Left kidney (tissue), 2 donors: ENCODE measurements around the gene BMP8A. TPM values are rescaled to one million over a fixed set of nuclear protein-coding genes. Genes with fewer than 3 reads are reported as not detected.
"Not testable (repeated sequence)": the region's sequence is repeated elsewhere in the genome, so short reads cannot be mapped to it uniquely, and the experiment has no call there.

Experiments
- DNase-seq: peaks from one replicate; pipeline ENCODE4 v3.0.0-alpha.2; 2013
- polyA plus RNA-seq: library from polyadenylated mRNA; unstranded; fragments of 120-200 nt; gene quantifications from one replicate; pipeline ENCODE4 v1.2.1, GENCODE V29; 2013; ENCODE audit not compliant: insufficient read length

The BMP8A gene
- polyA plus RNA-seq, 1 donor = 0.53 TPM

DNA sequence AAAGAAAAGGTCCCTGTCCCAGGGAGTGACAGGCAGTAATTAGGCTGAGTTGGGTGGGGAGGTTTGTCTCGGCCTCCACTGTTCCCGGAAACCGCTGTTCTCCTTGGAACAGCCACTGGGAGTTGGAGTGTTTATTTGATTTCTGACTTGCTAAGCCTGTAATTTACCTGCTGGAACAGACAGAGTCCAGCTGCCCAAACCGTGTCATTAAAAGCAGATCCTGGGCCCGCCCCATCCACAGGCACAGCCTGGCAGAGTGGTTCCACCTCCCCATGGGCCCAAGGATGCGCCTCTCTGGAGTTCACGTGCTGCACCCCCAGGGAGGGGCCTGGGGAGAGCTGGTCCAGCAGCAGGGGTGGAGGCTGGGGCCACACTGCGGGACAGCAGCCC is 35.7 kb downstream of the BMP8A start:
- not testable (repeated sequence) for DNase-seq

GRCh38 chr1:39528082-39528481 is 36.6 kb downstream of the BMP8A start:
- no peak for DNase-seq

DNA sequence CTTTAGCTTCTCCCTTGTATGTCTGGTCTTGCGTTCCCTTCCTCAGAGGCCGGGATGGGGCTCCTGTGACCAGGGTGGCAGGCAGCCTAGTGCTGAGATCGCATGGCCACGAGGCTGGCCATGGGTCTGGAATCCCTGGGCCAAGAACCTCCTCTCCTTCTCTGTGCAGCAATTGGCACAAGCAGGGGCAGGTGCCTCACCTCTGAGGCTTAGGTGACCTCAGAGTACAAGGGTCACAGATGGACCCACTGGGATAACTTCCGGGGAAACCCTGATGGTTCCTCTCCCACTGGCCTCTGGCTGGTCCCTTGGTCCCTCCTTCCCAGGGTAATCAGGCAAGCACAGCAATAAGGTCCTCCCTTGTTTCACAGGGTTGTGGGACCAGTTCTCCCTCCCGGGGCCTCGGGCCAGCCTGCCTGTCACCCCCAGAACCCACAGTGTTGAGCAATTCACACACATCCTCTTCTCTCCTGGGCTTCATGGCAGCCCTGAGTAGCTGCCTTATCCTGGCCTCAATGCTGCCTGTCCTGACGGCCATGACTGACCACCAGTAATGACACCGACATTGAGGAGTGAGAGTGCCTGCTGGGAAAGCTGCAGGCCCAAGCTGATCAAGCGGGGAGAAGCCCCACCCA is 38.6 kb downstream of the BMP8A start:
- no peak for DNase-seq

DNA sequence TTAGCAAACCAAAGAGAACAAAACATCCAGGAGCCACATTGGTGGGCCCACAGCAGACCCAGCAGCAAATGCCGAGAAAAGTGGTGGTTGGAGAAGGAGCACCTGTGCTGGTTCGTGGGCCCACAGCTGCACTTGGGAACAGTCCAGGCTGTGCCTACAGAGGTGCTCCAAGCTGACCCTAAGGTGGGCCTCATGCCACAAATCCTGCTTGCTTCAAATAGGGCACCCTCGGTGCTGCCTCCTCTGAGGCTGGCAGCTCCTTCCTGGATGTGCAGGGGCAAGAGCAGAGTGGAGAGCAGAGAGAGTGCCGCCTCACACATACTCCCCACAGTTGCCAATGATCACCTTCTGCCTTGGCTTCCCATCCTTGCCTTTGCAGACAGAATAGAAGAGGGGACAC is 40.1 kb downstream of the BMP8A start:
- DNase-seq = no peak

GRCh38 chr1:39533442-39533841 is 42.0 kb downstream of the BMP8A start:
- no peak for DNase-seq

DNA sequence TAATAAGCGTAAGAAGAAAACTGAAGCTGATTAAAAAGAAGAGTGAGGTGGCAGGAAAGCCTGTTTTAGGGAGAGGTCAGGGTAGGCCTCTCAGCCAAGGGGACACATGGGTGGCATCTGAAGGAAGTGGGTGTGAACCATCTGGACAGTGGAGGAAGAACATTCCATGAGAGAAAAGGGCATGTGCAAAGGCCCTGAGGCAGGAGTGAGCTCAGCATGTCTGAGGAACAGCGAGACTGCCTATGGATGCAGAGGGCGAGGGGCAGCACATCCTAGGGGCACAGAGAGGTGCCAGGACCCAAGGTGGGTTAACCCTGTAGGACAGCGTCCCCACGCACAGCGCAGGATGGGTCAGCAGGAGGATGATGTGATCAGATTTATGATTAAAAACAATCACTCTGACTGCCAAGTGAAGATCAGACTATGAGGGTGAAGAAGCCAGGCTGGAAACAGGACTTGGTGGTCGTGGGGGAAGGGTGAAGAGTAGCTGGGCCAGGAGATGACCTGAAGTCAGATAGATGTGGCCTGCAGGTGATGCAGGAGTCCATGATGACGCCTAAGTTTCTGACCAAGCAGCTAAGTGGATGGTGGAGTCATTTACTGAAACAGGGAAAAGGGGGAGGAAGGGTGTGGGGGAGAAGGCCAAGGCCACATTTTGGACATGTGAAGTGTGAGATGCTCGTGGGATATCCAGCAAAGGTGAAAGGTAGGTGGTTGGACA is 47.3 kb downstream of the BMP8A start:
- DNase-seq = no peak

DNA sequence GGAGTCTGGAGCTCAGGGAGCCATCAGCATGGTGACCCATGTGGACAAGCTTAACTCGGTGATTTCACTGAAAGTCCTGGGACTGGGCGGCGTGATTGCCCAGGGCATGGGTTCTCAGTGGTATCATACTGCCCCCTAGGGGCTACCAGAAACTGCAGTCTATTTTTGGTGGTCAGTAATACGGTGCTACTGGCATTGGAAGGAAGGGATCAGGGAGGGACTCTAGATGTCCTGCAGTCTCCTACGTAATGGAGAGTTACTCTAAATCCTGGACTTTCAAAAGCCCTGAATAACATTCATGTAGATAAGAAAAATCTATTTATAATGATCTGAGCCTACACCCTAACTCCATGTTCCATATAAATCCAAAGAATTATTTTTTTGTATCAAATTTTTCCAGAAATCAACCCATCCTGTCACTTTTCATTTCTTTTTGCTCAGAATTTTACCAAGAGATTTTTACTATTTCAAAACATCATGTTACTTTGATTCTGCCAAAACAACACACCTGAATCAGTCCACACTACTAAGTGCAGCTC is 47.9 kb downstream of the BMP8A start:
- peak; percentile 67 for DNase-seq

DNA sequence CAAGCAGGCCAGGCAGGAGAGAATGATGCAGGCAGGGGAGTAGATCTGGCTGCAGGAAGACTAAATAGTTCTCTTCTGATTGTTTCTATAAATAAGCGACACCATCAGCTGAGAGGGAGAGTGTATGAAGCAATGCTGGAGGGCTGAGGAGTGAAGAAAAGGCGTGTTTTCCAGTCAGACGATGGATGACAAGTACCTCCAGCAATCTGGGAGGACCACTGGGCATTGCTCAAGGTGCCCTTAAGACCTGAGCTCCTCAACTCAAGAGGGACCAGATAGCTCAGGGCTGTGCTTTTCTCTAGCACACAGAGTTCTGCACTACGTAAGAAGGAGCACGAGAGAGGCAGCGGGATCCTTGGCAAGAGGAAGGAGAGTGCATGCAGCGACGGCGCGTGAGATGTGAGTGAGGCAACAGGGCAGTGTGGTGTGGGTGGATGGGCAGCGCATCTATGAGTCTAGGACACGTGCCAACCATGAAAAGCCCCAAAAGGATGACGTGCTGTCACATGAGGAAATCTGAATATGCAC is 49.1 kb downstream of the BMP8A start:
- no peak for DNase-seq

- DNase-seq = no peak
These were observed 51.5 kb downstream of the BMP8A start for GRCh38 chr1:39542924-39543323.

GRCh38 chr1:39544327-39544726 is 52.9 kb downstream of the BMP8A start:
- no peak for DNase-seq

DNA sequence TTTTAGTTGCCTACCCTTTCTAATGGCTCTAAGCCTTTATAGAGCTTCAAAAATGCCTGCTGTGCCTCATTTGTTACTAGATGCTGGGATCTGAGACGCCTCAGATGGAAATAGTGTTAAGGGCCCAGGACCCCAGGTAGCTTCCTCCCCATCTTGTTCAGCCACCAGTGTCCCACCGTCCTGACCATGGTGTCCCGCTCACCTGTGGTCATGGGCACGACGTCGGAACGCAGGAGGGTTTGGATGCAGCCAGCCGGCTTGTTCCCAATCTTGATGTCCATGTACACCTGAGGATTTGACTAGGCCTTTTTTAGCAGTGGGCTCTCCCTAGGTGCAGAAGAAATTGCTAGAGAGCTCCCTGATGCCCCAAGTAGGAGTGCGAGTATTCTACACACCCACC is 54.1 kb downstream of the BMP8A start:
- no peak for DNase-seq

- no peak for DNase-seq
These were observed 62.8 kb downstream of the BMP8A start for GRCh38 chr1:39554277-39554676.

- DNase-seq = no peak
These were observed 69.8 kb downstream of the BMP8A start for GRCh38 chr1:39561279-39561678.

- no peak for DNase-seq
These were observed 71.5 kb downstream of the BMP8A start for GRCh38 chr1:39562886-39563285.

DNA sequence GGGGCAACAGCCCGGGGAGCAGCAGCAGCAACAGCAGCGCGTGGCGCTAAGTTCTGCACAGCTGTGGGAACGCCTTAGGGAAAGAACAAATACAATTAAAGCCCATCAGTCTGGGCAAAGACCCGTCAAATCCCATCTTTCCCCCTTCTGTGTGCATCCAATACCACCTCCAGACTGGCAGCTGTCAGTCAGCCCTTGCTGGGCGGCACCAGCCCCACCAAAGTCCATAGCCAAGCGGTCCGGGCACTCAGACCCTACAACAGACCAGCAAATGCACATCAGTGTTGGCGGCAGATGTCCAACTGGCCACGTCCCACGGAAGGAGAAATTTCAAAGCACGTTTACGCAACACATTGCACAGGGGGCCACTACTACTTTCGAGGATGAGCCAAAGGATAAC is 72.2 kb downstream of the BMP8A start:
- DNase-seq = no peak

- no peak for DNase-seq
These were observed 72.9 kb downstream of the BMP8A start for GRCh38 chr1:39564340-39564739.

DNA sequence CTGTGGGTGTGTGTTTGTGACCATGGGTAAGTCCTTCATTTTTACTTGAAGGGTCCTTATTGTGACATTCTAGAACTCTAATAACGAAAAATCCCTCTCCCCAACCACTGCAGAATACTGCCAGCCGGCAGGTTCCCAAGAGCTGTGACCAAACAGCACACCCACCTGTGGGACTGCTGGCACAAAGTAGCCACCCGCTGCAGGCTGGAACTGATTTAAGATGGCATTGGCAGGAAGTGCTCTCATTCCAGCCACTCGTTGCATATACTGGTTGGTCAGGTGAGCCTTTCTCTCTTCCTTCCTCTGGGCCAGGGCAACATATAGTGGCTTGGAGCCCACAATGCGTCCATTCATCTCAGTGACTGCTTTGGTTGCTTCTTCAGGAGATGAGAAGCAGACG is 73.5 kb downstream of the BMP8A start:
- no peak for DNase-seq

- no peak for DNase-seq
These were observed 75.2 kb downstream of the BMP8A start for GRCh38 chr1:39566441-39567137.

GRCh38 chr1:39567302-39567701 is 75.9 kb downstream of the BMP8A start:
- DNase-seq = no peak

DNA sequence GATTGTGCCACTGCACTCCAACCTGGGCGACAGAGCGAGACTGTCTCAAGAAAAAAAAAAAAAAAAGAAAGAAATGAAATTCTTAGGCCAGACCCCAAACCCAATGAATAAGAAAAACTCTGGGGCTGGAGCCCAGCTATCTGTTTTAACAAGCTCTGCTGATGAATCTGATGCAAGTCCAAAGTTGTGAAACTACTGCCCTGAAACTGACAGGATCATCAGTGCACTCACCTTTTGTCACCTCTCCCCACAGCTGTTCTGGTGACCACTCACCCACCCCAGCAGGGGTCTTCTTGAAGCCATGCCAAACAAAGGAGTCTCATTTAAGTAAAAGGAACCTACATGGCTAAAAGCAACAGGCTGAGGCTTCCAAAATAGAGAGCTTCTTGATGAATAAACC is 76.8 kb downstream of the BMP8A start:
- DNase-seq = no peak

DNA sequence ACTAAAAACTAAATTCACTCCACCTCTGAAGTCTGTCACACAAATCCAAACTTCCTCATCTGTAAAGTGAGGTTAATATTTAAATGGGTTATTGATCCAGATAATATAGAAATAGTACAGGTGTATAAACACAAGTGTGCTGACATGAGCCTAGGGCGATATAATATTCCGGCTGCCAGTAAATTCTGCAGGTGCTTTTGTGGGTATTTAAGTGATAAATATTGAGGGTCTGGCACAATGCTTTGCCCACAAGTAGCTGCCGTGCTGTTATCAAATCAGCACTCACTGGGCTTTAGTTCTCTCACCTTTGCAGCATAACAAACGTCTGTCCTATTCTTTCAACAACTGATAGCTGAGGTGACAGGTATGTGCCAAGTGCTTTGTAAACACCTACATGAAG is 77.6 kb downstream of the BMP8A start:
- no peak for DNase-seq

GRCh38 chr1:39570477-39571177 is 79.2 kb downstream of the BMP8A start:
- no peak for DNase-seq

DNA sequence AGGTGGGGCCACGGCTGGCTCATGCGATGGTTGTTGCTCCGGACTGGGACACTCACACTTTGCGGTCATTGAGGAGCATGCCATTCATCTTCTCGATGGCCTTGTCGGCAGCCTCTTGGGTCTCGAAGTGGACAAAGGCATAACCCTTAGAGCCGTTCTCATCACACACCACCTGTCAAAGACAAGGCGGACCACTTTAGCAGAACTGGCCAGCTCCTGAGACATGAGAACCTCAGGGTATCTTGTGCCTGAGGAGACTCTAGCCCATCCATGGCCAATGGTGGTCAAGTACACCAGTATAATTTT is 79.7 kb downstream of the BMP8A start:
- no peak for DNase-seq
